Nephron progenitor cell (in vitro differentiated cells): ENCODE results near the gene RB1.
"Not testable (repeated sequence)": the region's sequence is repeated elsewhere in the genome, so short reads cannot be mapped to it uniquely, and the experiment has no call there.

Source experiments
- DNase-seq: peaks from one replicate; pipeline ENCODE4 v3.0.0; 2021
- H3K27ac Mint-ChIP-seq: 2 replicates; pipeline ENCODE4 v1.8.0; 2021; ENCODE audit warnings: mild to moderate bottlenecking, moderate library complexity, mixed read lengths
- H3K27me3 Mint-ChIP-seq: 2 replicates; pipeline ENCODE4 v1.8.0; 2021; ENCODE audit warnings: mild to moderate bottlenecking, low read depth, mixed read lengths; ENCODE audit not compliant: poor library complexity
- H3K36me3 Mint-ChIP-seq: 2 replicates; pipeline ENCODE4 v1.8.0; 2021; ENCODE audit warnings: low read depth, mixed read lengths
- H3K4me1 Mint-ChIP-seq: 2 replicates; pipeline ENCODE4 v1.8.0; 2021; ENCODE audit warnings: mixed read lengths
- H3K4me3 Mint-ChIP-seq: 2 replicates; pipeline ENCODE4 v1.8.0; 2021; ENCODE audit warnings: mild to moderate bottlenecking, moderate library complexity, mixed read lengths
- H3K9me3 Mint-ChIP-seq: 2 replicates; pipeline ENCODE4 v1.8.0; 2021; ENCODE audit warnings: mild to moderate bottlenecking, moderate library complexity, mixed read lengths
- CTCF ChIP-seq: fragments of 200-600 bp; sonication (generic); IDR thresholded peaks from 2 replicates; pipeline ENCODE4 v1.5.0; 2021; ENCODE audit warnings: antibody characterized with exemption

Gene RB1

GRCh38 chr13:48320399-48320790 lies 16.8 kb downstream of the RB1 start:
- Mint-ChIP-seq H3K4me3 (no peak overlapping the region), H3K9me3 (peaks cover 71% of the 10 kb centered on the region), H3K27ac (no peak overlapping the region), H3K27me3 (peaks cover 4% of the 10 kb centered on the region), H3K4me1 (no peaks in the 10 kb centered on the region), H3K36me3 (peaks cover 90% of the 10 kb centered on the region)
- DNase-seq: no peak
- TF ChIP-seq CTCF: no peak

- Mint-ChIP-seq H3K9me3 (peaks cover 65% of the 10 kb centered on the region), H3K36me3 (peaks cover 85% of the 10 kb centered on the region), H3K4me3 (no peak overlapping the region), H3K27me3 (peaks cover 4% of the 10 kb centered on the region), H3K4me1 (no peaks in the 10 kb centered on the region), H3K27ac (no peak overlapping the region)
- TF ChIP-seq CTCF: no peak
- no peak for DNase-seq
Measured at GRCh38 chr13:48320891-48321510, 17.4 kb downstream of the RB1 start.

- no peaks in the 10 kb centered on the region for H3K4me1 Mint-ChIP-seq
- no peak overlapping the region for H3K27ac Mint-ChIP-seq
- no peak for DNase-seq
- TF ChIP-seq CTCF: no peak
- H3K36me3 Mint-ChIP-seq: peaks cover 75% of the 10 kb centered on the region
- H3K27me3 Mint-ChIP-seq: peaks cover 4% of the 10 kb centered on the region
- peaks cover 60% of the 10 kb centered on the region for H3K9me3 Mint-ChIP-seq
- H3K4me3 Mint-ChIP-seq: no peak overlapping the region
Measured at GRCh38 chr13:48322294-48322693, 18.7 kb downstream of the RB1 start.

- Mint-ChIP-seq H3K27me3 (peaks cover 3% of the 10 kb centered on the region), H3K9me3 (peaks cover 41% of the 10 kb centered on the region), H3K36me3 (peaks cover 46% of the 10 kb centered on the region), H3K4me1 (no peaks in the 10 kb centered on the region), H3K4me3 (no peak overlapping the region), H3K27ac (no peak overlapping the region)
- no peak for TF ChIP-seq CTCF
- DNase-seq: no peak
Measured at GRCh38 chr13:48333976-48334375, 30.4 kb downstream of the RB1 start.

- no peak overlapping the region for H3K27ac Mint-ChIP-seq
- no peaks in the 10 kb centered on the region for H3K4me1 Mint-ChIP-seq
- H3K4me3 Mint-ChIP-seq: no peak overlapping the region
- H3K9me3 Mint-ChIP-seq: peaks cover 47% of the 10 kb centered on the region
- peaks cover 48% of the 10 kb centered on the region for H3K36me3 Mint-ChIP-seq
- no peak for TF ChIP-seq CTCF
- H3K27me3 Mint-ChIP-seq: peaks cover 3% of the 10 kb centered on the region
- DNase-seq: no peak
Measured at GRCh38 chr13:48334534-48335127, 31.1 kb downstream of the RB1 start.

GRCh38 chr13:48339198-48339597 lies 35.6 kb downstream of the RB1 start:
- not testable (repeated sequence) for DNase-seq, H3K27ac Mint-ChIP-seq, H3K4me1 Mint-ChIP-seq, H3K27me3 Mint-ChIP-seq, H3K4me3 Mint-ChIP-seq
- Mint-ChIP-seq H3K9me3 (peaks cover 42% of the 10 kb centered on the region), H3K36me3 (peaks cover 54% of the 10 kb centered on the region)
